GM19239 (cell line): ENCODE data around the gene PHOSPHO2.
"Not testable (repeated sequence)": the region's sequence is repeated elsewhere in the genome, so short reads cannot be mapped to it uniquely, and the experiment has no call there.

Experiments used
- DNase-seq: peaks from one replicate; pipeline ENCODE4 v3.0.0; 2011; ENCODE audit warnings: low spot score; ENCODE audit not compliant: insufficient read length
- FAIRE-seq: peaks from 2 replicates; lab custom pipeline; 2011; peaks lifted over from hg19 to GRCh38; lab: Jason Lieb, UNC

Gene PHOSPHO2

GRCh38 chr2:169683425-169684134 is 10.7 kb upstream of the PHOSPHO2 start:
- FAIRE-seq (no peak), DNase-seq (no peak)

GRCh38 chr2:169684135-169684565 is 10.1 kb upstream of the PHOSPHO2 start:
- FAIRE-seq: no peak

GRCh38 chr2:169684712-169685111 is 9.6 kb upstream of the PHOSPHO2 start:
- FAIRE-seq, DNase-seq: not testable (repeated sequence)

More at GRCh38 chr2:169684135-169684565, 10.1 kb upstream of the PHOSPHO2 start:
- DNase-seq: no peak

GRCh38 chr2:169686825-169687224 is 7.4 kb upstream of the PHOSPHO2 start:
- DNase-seq, FAIRE-seq: not testable (repeated sequence)

GRCh38 chr2:169687943-169688342 is 6.3 kb upstream of the PHOSPHO2 start:
- not testable (repeated sequence) for DNase-seq, FAIRE-seq

GRCh38 chr2:169690958-169691357 is 3.3 kb upstream of the PHOSPHO2 start:
- no peak for FAIRE-seq

GRCh38 chr2:169692718-169693117 is 1.6 kb upstream of the PHOSPHO2 start:
- FAIRE-seq (no peak), DNase-seq (no peak)

More at GRCh38 chr2:169690958-169691357, 3.3 kb upstream of the PHOSPHO2 start:
- no peak for DNase-seq

- FAIRE-seq (no peak), DNase-seq (no peak)
These were observed 909 bp upstream of the PHOSPHO2 start for GRCh38 chr2:169693360-169693759.

GRCh38 chr2:169694894-169695260 is 608 bp downstream of the PHOSPHO2 start:
- DNase-seq: no peak
- no peak for FAIRE-seq

- DNase-seq (no peak), FAIRE-seq (peak; percentile 23)
These were observed 2.1 kb downstream of the PHOSPHO2 start for GRCh38 chr2:169696381-169696780.

GRCh38 chr2:169699173-169699572 is 4.9 kb downstream of the PHOSPHO2 start:
- not testable (repeated sequence) for FAIRE-seq, DNase-seq

GRCh38 chr2:169702996-169703395 is 8.7 kb downstream of the PHOSPHO2 start:
- FAIRE-seq (no peak), DNase-seq (no peak)

- FAIRE-seq (no peak), DNase-seq (no peak)
These were observed 10.0 kb downstream of the PHOSPHO2 start for GRCh38 chr2:169704160-169704708.

GRCh38 chr2:169705927-169706326 is 11.7 kb downstream of the PHOSPHO2 start:
- FAIRE-seq (no peak), DNase-seq (no peak)

GRCh38 chr2:169707626-169708025 is 13.4 kb downstream of the PHOSPHO2 start:
- no peak for DNase-seq
- no peak for FAIRE-seq

GRCh38 chr2:169709331-169709730 is 15.1 kb downstream of the PHOSPHO2 start:
- DNase-seq (no peak), FAIRE-seq (no peak)

- DNase-seq (no peak), FAIRE-seq (no peak)
These were observed 15.7 kb downstream of the PHOSPHO2 start for GRCh38 chr2:169709981-169710380.

- DNase-seq: no peak
- FAIRE-seq: no peak
These were observed 17.7 kb downstream of the PHOSPHO2 start for GRCh38 chr2:169711751-169712509.

- FAIRE-seq: no peak
- no peak for DNase-seq
These were observed 18.5 kb downstream of the PHOSPHO2 start for GRCh38 chr2:169712791-169713227.

- no peak for FAIRE-seq
- no peak for DNase-seq
These were observed 19.1 kb downstream of the PHOSPHO2 start for GRCh38 chr2:169713331-169713730.

- DNase-seq: no peak
- FAIRE-seq: no peak
These were observed 20.4 kb downstream of the PHOSPHO2 start for GRCh38 chr2:169714699-169715098.
